GM21723 (cell line): ENCODE data around the gene SPDYE1.
A peak's percentile ranks its signal among the peaks of the same experiment; 100 is the strongest.

ENCODE experiments used
- ATAC-seq: cut with Tn5 transposase; IDR thresholded peaks from one replicate; pipeline ENCODE4 v1.9.1; 2021; ENCODE audit warnings: mild to moderate bottlenecking, moderate library complexity; ENCODE audit not compliant: unreplicated experiment

SPDYE1 gene

DNA sequence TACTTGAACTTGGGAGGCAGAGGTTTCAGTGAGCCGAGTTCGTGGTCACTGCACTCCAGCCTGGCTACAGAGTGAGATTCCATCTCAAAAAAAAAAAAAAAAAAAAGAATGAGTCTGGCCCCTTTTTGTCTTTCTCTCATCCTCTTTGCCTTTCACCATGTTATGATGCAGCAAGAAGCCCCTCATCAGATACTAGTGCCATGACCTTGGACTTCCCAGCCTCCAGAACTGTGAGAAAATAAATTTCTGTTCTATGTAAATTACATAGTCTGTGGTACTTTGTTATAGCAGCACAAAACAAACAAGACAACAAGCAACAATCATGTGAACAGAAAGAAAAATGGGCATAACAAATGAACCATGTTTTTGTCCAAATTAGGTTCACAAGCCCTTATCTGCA, 44.5 kb downstream of the SPDYE1 start:
- ATAC-seq = no peak

DNA sequence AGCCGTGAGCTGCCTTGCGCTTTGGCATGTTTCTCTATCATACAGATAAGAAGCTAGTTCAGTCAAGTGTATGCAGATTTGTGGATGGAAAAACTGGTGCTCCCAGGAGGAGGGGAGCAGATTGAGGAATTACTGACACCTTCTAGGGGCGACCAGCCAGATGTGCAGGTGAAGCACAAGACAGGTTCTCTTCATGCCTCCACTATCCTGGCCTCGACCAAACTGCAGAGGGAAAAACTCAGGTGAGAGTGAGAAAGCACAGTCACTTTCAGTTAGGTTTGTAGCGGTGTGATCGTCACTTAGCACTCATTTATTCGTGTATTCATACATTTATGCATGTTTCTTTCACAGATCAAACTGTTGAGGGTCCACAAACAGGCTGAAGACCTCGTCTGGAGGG, 46.2 kb downstream of the SPDYE1 start:
- no peak for ATAC-seq

DNA sequence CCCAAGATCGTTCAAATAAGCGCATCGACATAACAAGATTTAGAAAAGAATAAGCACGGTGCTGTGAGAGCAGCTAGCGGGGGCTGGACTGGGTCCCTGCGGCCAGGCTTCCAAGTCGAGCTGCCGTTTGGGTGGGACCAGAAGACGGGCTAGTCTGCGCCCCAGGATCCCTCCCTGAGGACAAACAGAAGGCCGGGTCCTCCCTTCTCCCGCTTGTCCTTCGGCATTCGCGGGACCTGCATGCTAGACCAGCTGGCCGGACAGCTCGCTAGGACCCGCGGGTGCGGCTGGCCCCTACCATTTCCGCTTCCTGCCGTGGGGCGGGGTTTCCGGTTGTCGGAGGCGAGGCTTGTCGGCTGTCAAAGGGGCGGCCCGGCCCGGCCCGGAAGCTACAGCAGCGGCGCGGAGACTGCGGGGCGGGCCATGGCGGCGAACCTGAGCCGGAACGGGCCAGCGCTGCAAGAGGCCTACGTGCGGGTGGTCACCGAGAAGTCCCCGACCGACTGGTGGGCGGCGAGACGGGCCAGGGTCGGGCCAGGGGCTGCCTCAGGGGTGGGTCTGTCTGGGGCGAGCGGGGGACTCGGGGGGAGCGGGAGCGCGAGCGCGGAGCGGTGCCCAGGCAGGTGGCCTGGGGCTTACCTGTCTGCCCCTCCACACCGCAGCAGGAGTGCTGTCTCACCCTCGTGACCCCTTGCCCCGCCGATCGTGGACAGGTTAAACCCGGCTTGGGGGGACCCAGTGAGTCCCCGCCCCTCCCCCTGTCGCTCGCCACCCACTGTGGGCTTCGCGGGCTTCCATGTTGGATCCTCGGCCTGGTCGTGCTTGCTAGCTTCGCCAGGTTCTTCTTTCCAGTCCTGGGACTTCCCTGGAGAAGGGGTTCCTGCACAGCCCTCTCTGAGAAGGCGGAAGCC, 46.9 kb downstream of the SPDYE1 start, which contains the start of gene DBNL:
Gene DBNL (plus strand): TSS at position 388 of the 911 bp plus-strand sequence. CDS start 36 bp downstream, at position 424.
- ATAC-seq = peak; percentile 70

DNA sequence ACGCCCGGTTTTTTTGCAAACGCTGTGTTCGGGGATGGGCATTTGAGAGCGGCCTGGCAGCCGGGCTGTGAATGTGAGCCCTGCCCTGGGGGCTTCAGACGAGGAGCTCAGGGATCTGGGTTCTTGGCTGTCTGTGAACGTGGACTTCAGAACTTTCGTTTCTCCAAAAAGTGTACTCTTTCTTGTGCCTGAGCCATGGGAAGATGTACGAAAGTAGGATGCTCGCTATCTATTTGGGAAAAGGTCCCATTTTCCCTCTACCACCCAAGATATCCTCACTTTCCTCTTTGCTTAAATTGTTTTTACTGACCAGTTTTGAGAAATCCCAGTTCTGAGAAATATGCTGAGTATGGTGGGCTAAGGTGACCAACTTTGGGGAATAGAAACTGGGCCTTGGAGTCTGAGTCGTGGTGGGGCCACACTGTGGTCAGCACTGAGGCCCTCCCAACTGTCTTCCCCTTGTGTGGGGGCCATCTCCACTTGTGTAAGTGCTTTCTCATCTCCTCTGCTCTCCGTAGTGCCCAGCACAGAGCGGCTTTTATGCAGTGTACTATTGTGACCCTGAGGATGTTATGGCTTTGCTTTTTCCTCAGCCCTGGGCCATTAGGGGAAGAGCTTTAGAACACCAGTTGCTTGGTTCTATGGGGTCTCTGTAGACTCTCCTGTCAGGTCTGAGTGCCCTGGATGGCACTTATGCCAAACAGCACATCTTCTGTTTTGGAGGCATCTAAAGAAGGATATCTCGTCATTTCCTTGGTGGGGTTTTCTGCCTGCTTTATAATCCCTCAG, 47.7 kb downstream of the SPDYE1 start:
- no peak for ATAC-seq

DNA sequence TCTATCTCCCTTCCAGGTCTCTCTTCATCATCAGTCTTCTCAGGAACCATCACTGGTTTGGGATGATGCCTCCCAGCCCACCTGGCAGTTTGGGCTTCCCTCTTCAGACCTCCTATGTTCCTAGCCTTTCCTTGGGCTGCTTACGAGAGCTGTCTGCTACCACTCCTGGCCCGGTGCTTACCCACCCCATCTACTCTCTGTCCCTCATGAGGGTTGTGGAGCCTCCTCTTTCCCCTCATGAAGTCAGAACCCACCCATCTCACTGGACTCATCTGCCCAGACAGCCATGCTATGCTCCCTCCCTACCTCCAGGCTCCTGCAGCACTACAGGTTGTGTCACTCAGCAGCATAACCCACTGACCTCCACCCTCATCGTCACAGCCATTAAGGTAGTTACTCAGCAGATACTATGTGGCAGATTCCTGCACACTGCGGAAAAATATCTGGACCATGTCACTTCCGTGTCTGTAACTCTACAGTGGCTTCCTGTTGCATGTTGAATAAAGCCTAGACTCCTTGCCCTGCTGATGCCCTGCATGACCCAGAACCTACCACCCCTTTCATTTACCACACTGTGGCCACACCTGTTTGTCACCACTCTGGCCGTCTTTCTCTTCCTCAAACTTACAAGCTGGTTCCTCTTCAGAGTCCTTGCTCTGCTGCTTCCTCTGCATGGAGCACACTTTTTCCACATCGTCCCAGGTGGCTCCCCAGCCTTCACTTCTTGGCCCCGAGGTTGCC, 48.8 kb downstream of the SPDYE1 start:
- peak; percentile 46 for ATAC-seq

DNA sequence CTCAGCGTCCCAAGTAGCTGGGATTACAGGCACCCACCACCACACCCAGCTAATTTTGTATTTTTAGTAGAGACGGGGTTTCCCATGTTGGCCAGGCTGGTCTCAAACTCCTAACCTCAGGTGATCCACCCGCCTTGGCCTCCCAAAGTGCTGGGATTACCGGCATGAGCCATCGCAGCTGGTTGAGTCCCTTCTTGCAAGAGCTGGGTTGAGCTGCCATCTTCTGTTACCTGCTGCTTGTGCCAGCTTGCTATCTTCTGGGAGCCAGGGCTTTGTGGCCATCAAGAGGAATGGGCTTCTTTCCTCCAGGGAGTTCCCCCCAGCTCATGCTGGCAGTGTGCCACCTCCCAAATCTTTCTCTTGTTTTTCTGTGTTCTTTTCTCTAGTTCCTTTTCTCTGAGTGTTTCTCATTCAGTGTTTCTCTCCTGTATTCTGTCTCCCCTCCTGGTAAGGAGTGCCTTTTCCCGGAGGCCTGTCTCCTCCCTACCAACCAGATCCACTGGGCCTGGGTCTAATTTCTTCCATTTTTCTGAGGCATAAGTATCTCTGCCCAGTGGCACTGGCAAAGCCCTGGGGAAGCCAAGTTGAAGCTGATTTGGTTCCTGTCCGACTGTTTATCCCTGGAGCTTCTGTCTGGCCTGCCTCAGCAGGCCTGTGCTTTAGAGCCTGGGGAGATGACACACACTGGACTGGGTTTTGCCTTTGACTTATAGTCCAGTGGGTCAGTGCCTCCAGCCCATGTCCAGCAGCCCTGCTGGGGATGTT, 50.5 kb downstream of the SPDYE1 start:
- ATAC-seq = no peak

DNA sequence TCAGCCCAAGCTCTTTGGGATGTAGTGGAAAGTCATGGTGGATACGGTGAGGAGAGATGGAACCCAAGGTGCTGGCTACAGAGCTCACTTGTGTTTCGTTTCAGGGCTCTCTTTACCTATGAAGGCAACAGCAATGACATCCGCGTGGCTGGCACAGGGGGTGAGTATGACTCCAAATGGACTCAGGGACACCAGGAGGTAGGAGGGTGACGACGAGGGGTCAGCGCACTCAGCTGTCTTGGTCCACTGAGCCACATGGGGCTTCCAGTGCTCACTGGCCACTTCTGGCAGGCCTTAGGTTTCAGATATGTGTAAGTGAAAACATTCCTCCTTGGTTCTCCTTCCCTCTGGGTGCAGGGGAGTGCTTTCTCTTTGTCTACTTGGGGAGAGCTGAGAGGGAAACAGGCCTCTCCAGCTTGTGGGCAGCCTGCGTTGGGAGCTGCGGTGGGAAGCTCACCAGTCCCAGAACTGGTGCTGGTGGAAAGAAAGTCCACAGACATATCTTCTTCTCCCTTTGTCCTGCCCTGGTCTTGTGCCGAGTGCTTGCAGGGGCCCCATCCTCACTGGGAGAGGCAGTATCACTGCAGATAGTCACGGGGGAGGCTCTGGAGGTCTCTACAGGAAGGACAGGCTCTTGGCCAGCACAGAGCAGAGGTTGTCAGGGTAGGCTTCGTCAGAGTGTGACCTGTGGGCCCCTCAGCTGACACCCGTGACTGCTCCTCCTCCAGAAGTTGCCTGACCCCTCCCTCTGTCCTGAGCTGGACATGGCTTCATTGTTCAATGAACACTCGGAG, 52.6 kb downstream of the SPDYE1 start:
- no peak for ATAC-seq

DNA sequence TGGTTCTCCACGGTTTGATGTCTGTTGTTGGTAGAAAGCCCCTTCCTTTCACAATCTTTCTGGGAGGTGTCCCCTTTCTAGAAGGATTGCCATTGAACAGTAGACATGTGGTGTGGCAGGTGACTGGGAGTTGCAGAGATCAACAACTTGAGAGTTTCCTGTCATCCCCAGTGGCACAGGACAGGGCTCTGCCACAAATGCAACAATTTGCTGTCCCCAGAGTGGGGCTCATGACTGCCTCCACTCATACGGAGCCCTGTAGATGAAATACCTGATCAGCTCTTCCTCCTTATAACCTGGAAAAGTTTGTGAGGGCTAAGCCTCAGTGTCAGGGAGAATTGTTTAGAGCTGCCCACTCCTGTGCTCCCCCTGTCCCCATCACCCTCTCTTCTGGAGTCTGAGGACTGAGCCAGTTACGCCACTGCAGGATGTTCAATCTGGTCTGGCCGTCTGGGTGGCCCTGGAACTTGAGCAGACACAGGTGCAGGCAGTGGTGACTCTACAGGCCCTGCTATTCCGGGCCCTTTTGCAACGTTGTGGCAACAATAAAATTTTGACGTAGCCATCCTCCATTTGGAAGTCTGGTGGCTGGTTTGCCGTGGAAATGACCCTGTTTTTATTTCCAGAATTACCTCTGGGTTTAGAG, 53.3 kb downstream of the SPDYE1 start:
- no peak for ATAC-seq

DNA sequence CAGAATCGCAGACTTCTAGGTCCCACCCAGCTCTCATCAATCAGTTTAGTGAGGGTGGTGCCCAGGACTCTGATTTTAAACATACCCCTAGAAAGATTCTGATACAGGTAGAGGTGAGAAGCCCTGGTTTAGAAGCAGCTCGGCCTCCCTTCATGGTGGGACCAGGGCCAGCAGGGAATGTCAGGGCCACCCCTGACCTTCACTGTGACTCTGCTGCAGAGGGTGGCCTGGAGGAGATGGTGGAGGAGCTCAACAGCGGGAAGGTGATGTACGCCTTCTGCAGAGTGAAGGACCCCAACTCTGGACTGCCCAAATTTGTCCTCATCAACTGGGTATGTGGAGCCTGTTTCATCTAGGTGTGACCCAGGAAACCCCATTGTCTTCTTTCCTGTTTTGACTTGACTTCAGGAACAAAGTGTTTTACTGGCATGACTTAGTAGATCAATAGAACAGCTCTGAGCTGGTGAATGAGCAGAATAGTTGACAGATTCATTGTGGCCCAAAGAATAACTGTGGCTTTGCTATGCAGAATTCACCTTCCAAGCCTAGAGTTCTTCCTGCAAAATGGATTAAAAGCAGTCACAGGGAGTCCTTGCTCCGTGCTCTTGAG, 54.0 kb downstream of the SPDYE1 start:
- no peak for ATAC-seq

DNA sequence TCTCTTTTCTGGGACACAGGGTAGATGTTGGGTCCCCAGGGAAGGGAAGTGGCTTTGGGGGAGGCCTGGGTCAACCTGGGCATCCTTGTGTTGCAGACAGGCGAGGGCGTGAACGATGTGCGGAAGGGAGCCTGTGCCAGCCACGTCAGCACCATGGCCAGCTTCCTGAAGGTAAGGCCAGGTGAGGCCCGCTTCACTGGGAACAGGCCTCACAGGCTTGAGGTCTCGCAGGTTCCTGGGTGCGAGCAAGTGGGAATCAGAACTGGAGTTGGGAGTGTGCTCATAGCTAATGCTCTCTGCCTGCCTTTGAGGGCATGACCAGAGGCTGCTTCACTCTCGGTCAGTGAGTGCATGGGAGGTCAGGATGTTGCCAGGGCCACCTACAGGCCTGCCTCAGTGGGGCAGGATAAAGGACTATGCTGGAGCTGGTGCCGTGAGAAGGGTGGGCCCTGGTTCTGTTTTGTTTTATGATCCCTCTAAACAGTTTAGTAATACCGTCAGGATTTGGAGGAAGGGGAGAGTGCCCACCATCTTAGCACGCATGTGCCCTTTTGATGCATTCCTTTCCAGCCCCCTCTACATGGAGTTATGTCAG, 55.2 kb downstream of the SPDYE1 start:
- ATAC-seq = no peak

DNA sequence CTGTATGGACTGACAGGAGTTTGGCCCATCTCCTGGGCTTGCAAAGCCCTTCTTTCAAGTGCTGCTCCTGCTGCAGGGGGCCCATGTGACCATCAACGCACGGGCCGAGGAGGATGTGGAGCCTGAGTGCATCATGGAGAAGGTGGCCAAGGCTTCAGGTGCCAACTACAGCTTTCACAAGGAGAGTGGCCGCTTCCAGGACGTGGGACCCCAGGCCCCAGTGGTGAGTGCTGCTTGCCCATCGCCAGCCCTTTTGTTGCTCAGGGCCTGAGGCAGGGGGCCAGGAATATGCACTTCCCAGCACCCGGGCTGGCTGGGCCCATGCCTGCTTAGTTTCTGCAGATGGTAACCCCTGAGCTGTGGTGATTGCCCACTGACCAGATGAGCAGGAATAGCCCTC, 59.0 kb downstream of the SPDYE1 start:
- ATAC-seq = no peak

DNA sequence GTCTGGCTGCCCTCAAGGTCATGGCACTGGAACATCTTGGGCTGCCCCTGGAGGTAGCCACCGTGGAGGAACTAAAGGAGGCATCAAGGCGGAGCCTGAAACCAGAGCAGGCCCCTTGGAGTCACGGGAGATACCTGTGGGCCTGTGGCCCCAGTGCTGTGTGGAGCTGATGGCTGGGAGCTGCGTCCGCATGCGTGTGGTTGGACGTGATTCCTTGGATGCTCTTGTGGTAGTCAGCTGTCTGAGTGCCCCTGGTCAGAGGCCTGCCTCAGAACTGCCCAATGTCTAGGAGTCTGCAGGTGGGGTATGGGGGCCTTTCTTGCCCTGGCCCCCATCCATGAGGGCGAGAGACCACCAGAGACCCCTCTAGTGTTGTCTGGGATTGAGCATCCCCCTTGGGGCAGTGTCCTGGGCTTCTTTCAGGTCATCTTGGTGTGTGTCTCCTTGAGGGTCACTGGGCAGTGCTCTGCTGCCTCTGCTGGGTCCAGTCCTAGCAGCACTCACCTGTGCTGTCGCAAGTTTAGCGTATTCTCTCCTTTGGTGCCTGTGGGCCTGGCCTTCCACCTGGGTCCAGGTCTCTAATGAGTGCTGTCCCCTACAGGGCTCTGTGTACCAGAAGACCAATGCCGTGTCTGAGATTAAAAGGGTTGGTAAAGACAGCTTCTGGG, 59.6 kb downstream of the SPDYE1 start:
- no peak for ATAC-seq

DNA sequence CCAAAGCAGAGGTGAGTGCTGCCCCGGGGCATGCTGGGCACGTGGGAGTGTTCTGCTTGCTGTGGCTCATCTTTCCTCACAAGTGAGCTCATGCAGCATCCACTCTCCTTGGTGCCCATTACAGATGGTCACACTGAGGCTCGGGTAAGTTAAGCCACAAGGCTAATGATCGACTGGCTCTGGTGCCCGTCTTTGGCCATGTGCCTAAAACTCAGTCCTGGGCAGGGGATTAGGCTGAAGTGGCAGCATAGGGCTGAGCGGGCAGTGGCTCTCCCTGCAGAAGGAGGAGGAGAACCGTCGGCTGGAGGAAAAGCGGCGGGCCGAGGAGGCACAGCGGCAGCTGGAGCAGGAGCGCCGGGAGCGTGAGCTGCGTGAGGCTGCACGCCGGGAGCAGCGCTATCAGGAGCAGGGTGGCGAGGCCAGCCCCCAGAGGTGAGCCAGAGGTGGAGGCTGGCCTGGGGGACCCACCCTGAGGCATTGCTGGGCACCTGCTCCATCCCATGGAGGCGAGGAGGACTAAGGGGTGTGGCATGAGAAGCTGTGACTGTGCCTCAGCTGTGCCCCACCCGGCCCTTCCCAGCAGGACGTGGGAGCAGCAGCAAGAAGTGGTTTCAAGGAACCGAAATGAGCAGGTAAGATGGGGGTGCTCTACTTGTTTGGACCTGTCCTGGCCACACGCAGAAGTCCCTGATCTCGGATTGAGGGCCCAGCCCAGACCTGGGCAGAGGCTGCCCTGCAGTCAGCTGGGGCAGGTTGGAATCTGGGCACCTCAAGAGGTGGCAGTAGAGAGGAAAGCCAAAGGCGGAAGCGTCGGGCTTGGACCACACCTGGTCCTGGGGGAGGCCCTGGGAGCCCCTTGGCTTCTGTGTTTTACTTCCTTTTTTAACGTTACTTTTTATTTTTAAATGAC, 60.4 kb downstream of the SPDYE1 start:
- ATAC-seq = peak; percentile 44

DNA sequence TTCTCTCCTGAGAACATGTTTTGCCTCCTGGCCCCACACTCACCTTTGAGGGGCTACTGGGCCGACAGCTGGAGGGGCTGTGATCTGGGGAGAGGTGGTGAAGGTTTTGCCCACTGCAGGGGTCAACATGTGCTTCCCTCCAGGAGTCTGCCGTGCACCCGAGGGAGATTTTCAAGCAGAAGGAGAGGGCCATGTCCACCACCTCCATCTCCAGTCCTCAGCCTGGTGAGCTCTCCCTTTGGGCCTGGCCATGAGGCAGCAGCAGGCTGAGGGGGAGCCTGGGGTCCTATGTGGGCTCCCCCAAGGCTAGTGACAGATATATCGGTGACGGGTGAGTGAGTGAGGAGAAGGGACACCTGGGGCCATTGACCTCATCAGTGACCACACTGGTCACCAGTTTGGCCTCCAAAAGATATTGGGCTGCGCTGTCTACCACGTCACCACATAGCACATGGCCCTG, 61.1 kb downstream of the SPDYE1 start:
- peak; percentile 19 for ATAC-seq

DNA sequence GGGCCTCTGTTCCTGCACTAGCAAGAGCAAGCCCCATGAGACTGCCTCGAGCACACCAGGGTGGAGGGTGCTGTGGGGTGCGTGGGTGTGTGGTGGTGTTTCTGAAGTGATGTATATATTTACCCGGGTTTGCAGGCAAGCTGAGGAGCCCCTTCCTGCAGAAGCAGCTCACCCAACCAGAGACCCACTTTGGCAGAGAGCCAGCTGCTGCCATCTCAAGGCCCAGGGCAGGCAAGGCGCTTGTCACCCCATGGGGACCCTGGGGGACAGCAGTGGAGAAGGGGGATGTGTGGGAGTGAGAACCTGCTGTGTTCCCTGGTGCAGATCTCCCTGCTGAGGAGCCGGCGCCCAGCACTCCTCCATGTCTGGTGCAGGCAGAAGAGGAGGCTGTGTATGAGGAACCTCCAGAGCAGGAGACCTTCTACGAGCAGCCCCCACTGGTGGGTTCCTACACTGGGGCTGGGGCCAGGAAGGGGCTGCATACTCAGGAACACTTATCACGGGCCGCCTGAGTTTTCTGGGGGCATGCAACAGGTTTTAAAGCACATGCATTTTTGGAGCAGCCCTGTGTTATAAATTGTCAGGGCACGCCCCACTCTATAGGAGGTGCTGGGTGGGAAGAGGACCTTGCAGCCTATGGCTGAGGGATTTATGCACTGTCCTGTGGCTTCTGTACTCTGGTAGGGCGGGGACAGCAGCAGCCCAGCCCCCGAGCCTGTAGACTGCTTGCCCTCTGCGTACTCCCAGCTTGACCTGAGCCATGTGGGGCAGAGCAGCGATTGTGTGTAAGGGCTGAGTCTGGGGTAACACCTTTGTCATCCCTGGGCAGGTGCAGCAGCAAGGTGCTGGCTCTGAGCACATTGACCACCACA, 61.8 kb downstream of the SPDYE1 start:
- ATAC-seq = peak; percentile 53
